ENCODE measurements around the gene TRAF7.

TRAF7 gene

DNA sequence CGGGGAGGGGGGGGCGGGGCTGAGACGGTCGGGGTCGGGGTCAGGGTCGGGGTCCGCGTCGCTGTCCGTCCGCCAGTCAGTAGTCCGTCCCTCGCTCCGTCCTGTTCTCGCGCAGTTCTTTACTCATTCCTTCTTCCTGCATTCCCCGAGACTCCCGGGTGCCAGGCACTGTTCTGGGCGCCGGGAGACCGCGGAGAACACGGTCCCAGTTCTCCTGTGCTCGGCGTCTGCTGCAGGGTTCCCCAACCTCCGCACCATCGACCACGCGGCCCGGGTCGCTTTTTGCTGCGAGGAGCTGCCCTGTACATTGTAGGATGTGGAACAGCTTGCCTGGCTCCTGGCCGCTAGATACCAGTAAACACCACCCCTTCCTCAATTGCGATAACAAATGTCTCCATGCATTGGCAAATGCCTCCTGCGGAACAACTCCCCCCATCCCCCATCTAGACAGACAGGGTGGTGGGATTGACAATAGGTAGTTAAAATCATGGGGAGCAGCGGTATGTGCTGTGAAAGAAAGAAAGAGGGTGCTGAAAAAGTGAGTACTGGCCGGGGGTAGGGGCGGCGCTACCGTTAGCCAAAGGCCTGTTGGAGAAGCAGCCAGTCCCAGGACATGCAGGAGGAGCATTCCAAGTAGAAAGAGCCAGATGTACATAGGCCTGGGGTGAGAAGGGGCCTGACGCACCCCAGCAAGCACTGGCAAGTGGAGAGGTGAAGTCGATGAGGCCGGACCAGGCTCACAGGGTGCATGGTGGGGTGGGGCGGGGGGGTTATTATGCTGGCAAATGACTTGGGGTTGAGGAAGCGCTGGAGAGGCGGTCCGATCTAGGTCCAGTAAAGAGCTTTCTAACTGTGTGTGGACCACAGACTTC lies 631 bp downstream of the TRAF7 start:
- Histone ChIP-seq H3K9ac (ENCODE audit: low read depth in 1 of 2, low read length in 2 of 2) (peak overlapping the region; percentile 85 to 86), H3K9me3 (ENCODE audit: control insufficient read depth in 1 of 2, low read length in 2 of 2) (no peaks in the 10 kb centered on the region), H3K36me3 (ENCODE audit: control insufficient read depth in 1 of 2, insufficient read depth in 2 of 2, low read length in 2 of 2) (peaks cover 4 to 8% of the 10 kb centered on the region in 2 donors), H3K27me3 (ENCODE audit: control insufficient read depth in 1 of 2, insufficient read depth in 2 of 2, low read length in 2 of 2) (no peaks in the 10 kb centered on the region), H3K27ac (ENCODE audit: low read depth, low read length) (peak overlapping the region; percentile 56), H3K4me3 (ENCODE audit: low read depth in 1 of 2, low read length in 2 of 2) (peak overlapping the region; percentile 83 to 93), H3K4me1 (ENCODE audit: control insufficient read depth in 1 of 2, insufficient read depth in 2 of 2, low read length in 2 of 2) (peaks cover 69 to 85% of the 10 kb centered on the region in 2 donors)

GRCh38 chr16:2156849-2157224 lies 1.3 kb downstream of the TRAF7 start:
- Histone ChIP-seq H3K4me1 (ENCODE audit: control insufficient read depth in 1 of 2, insufficient read depth in 2 of 2, low read length in 2 of 2) (peaks cover 69 to 85% of the 10 kb centered on the region in 2 donors), H3K27me3 (ENCODE audit: control insufficient read depth in 1 of 2, insufficient read depth in 2 of 2, low read length in 2 of 2) (no peaks in the 10 kb centered on the region), H3K9me3 (ENCODE audit: control insufficient read depth in 1 of 2, low read length in 2 of 2) (no peaks in the 10 kb centered on the region), H3K9ac (ENCODE audit: low read depth in 1 of 2, low read length in 2 of 2) (peak overlapping the region; percentile 85 to 86), H3K27ac (ENCODE audit: low read depth, low read length) (no peak overlapping the region), H3K4me3 (ENCODE audit: low read depth in 1 of 2, low read length in 2 of 2) (peak overlapping the region; percentile 83 to 93), H3K36me3 (ENCODE audit: control insufficient read depth in 1 of 2, insufficient read depth in 2 of 2, low read length in 2 of 2) (peaks cover under 1 to 2% of the 10 kb centered on the region in 2 donors)

DNA sequence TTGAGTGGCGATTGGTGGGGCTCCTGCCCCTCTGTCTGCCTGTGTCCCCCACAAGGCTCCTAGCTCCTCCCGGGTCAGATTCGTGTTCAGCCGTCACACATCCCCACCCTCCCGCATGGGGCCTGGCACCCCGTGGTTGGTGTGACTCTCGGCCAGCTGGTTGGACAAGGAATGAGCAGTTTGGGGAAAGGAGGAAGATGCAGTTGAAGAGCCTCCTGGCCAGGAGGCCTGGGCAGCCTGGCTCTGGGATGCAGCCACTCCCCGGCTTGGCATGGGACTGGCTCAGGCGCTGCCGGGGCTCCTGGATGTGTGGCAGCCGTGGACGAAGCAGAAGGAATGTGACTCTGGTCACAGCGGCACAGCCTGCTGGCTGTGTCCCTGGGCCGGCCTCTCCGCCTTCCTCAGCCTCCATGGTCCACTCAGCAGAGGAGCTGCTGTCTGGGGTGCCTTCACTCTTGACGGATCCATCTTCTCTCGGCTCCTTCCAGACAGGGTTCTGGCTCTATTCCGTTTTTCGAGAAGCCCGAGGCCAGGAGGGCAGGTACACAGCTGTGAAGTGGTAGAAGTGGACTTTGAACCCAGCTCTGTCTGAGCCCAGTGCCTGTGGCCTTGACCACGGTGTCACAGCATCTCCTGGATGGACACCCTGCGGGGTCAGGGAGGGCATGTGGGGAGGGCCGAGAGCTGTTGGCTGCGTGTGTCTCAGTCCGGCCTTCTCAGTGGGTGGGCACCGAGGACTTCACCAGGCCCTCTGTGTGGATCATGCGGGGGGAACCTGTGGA lies 2.1 kb downstream of the TRAF7 start:
- Histone ChIP-seq H3K9ac (ENCODE audit: low read depth in 1 of 2, low read length in 2 of 2) (peak overlapping the region; percentile 85 to 86), H3K4me3 (ENCODE audit: low read depth in 1 of 2, low read length in 2 of 2) (peak overlapping the region; percentile 83 to 93), H3K27me3 (ENCODE audit: control insufficient read depth in 1 of 2, insufficient read depth in 2 of 2, low read length in 2 of 2) (no peaks in the 10 kb centered on the region), H3K36me3 (ENCODE audit: control insufficient read depth in 1 of 2, insufficient read depth in 2 of 2, low read length in 2 of 2) (no peaks in the 10 kb centered on the region), H3K4me1 (ENCODE audit: control insufficient read depth in 1 of 2, insufficient read depth in 2 of 2, low read length in 2 of 2) (peaks cover 74 to 85% of the 10 kb centered on the region in 2 donors), H3K27ac (ENCODE audit: low read depth, low read length) (no peak overlapping the region), H3K9me3 (ENCODE audit: control insufficient read depth in 1 of 2, low read length in 2 of 2) (no peaks in the 10 kb centered on the region)

DNA sequence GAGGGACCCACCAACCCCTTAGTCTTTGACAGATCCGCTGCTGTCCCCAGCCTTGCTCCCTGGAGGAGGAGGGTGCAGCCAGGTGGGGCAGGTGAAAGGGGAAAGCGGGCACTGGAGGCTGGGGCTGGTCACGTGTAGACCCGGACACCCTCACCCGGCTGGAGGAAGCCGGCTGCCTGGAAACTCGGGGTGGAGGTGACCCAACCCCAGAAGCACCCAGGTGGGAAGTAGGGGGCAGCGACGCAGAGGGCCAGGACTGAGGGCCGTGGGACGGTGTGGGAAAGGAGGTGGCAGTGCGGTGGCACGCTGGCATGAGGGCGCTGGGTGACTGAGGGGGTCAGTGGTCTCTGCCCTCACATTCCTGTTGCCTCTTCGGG lies 2.7 kb downstream of the TRAF7 start:
- Histone ChIP-seq H3K4me1 (ENCODE audit: control insufficient read depth in 1 of 2, insufficient read depth in 2 of 2, low read length in 2 of 2) (peaks cover 74 to 84% of the 10 kb centered on the region in 2 donors), H3K4me3 (ENCODE audit: low read depth in 1 of 2, low read length in 2 of 2) (no peak overlapping the region), H3K36me3 (ENCODE audit: control insufficient read depth in 1 of 2, insufficient read depth in 2 of 2, low read length in 2 of 2) (no peaks in the 10 kb centered on the region), H3K27ac (ENCODE audit: low read depth, low read length) (peak overlapping the region; percentile 62), H3K27me3 (ENCODE audit: control insufficient read depth in 1 of 2, insufficient read depth in 2 of 2, low read length in 2 of 2) (no peaks in the 10 kb centered on the region), H3K9ac (ENCODE audit: low read depth in 1 of 2, low read length in 2 of 2) (peak overlapping the region; percentile 85 to 86), H3K9me3 (ENCODE audit: control insufficient read depth in 1 of 2, low read length in 2 of 2) (no peaks in the 10 kb centered on the region)

DNA sequence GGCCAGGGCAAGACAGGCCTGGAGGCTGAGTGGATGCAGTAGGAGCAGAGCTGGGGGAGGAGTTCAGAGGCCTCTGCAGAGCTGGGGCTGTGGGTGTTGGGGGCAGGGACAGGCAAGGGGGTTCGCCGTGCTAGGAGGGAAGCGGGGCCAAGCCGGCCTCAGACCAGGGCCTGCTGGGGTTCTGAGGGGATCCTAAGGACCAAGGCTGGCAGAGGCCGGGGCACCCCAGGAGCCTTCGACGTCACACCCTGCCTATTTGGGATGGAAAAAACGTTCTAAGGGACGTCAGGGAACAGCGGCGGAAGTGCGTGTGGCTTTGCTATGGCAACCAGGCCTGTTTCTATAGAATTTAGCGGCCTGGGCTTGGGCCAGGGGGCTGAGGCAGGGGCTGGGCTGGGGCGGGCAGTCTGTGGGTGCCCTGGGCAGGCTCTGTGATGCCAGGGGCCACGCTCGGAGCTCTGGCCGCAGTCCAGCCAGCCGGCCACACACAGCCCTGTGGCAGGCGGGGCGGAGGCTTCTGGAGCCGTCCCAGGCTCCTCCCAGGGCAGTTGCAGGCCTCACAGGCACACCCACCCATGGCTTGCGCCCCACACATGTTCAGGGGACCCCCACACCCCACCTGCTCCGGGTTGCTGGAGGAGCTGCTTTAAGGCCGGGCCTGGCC lies 3.7 kb downstream of the TRAF7 start:
- peaks cover 71 to 81% of the 10 kb centered on the region in 2 donors for H3K4me1 ChIP-seq (ENCODE audit: control insufficient read depth in 1 of 2, insufficient read depth in 2 of 2, low read length in 2 of 2)
- no peaks in the 10 kb centered on the region for H3K36me3 ChIP-seq (ENCODE audit: control insufficient read depth in 1 of 2, insufficient read depth in 2 of 2, low read length in 2 of 2)
- peak overlapping the region; percentile 62 for H3K27ac ChIP-seq (ENCODE audit: low read depth, low read length)
- H3K9me3 ChIP-seq (ENCODE audit: control insufficient read depth in 1 of 2, low read length in 2 of 2), result no peaks in the 10 kb centered on the region
- H3K4me3 ChIP-seq (ENCODE audit: low read depth in 1 of 2, low read length in 2 of 2), result no peak overlapping the region
- H3K27me3 ChIP-seq (ENCODE audit: control insufficient read depth in 1 of 2, insufficient read depth in 2 of 2, low read length in 2 of 2), result no peaks in the 10 kb centered on the region
- H3K9ac ChIP-seq (ENCODE audit: low read depth in 1 of 2, low read length in 2 of 2), result peak overlapping the region in 1 of 2 donors; percentile 51

DNA sequence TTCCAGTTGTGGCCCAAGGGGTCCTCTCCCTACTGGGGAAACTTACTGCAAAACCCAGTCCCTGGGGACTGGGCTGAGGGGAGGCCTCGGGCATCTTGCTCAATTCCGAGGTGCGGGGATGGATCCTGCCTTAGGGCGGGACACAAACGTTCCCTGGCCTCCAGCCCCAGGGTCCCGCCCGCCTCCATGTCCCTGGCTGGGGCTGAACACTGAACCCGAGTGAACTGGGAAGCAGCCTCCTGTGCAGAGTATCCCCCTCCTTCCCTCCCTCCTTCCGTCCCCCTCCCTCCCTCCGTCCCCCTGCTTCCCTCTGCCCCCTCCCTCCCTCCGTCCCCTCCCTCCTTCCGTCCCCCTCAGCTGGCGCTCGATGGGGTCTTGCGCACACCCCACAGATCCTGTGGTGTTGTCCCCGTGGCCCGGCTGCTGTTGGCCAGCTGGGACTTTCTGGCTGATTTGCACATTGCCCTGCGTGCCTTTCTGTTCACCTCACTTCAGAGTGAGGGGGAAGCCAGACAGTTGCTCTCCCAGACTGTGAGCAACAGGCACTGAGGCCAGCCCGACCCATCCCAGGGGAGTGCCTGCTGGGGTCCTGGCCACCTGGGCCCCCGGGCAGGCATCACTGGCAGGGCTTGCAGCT lies 5.5 kb downstream of the TRAF7 start:
- H3K27ac ChIP-seq (ENCODE audit: low read depth, low read length), result no peak overlapping the region
- peak overlapping the region in 1 of 2 donors; percentile 32 for H3K9ac ChIP-seq (ENCODE audit: low read depth in 1 of 2, low read length in 2 of 2)
- H3K4me3 ChIP-seq (ENCODE audit: low read depth in 1 of 2, low read length in 2 of 2), result no peak overlapping the region
- peaks cover 0 to 7% of the 10 kb centered on the region in 2 donors for H3K36me3 ChIP-seq (ENCODE audit: control insufficient read depth in 1 of 2, insufficient read depth in 2 of 2, low read length in 2 of 2)
- H3K9me3 ChIP-seq (ENCODE audit: control insufficient read depth in 1 of 2, low read length in 2 of 2), result no peaks in the 10 kb centered on the region
- peaks cover 72 to 81% of the 10 kb centered on the region in 2 donors for H3K4me1 ChIP-seq (ENCODE audit: control insufficient read depth in 1 of 2, insufficient read depth in 2 of 2, low read length in 2 of 2)
- H3K27me3 ChIP-seq (ENCODE audit: control insufficient read depth in 1 of 2, insufficient read depth in 2 of 2, low read length in 2 of 2), result no peaks in the 10 kb centered on the region

GRCh38 chr16:2161911-2162310 lies 6.3 kb downstream of the TRAF7 start:
- Histone ChIP-seq H3K27ac (ENCODE audit: low read depth, low read length) (no peak overlapping the region), H3K27me3 (ENCODE audit: control insufficient read depth in 1 of 2, insufficient read depth in 2 of 2, low read length in 2 of 2) (no peaks in the 10 kb centered on the region), H3K36me3 (ENCODE audit: control insufficient read depth in 1 of 2, insufficient read depth in 2 of 2, low read length in 2 of 2) (peaks cover 0 to 14% of the 10 kb centered on the region in 2 donors), H3K4me3 (ENCODE audit: low read depth in 1 of 2, low read length in 2 of 2) (no peak overlapping the region), H3K4me1 (ENCODE audit: control insufficient read depth in 1 of 2, insufficient read depth in 2 of 2, low read length in 2 of 2) (peaks cover 78 to 81% of the 10 kb centered on the region in 2 donors), H3K9ac (ENCODE audit: low read depth in 1 of 2, low read length in 2 of 2) (peak overlapping the region in 1 of 2 donors; percentile 32), H3K9me3 (ENCODE audit: control insufficient read depth in 1 of 2, low read length in 2 of 2) (no peaks in the 10 kb centered on the region)

GRCh38 chr16:2162676-2163118 lies 7.1 kb downstream of the TRAF7 start:
- H3K9me3 ChIP-seq (ENCODE audit: control insufficient read depth in 1 of 2, low read length in 2 of 2), result no peaks in the 10 kb centered on the region
- H3K27me3 ChIP-seq (ENCODE audit: control insufficient read depth in 1 of 2, insufficient read depth in 2 of 2, low read length in 2 of 2), result no peaks in the 10 kb centered on the region
- peak overlapping the region; percentile 44 for H3K27ac ChIP-seq (ENCODE audit: low read depth, low read length)
- H3K36me3 ChIP-seq (ENCODE audit: control insufficient read depth in 1 of 2, insufficient read depth in 2 of 2, low read length in 2 of 2), result peaks cover under 1 to 18% of the 10 kb centered on the region in 2 donors
- no peak overlapping the region for H3K4me3 ChIP-seq (ENCODE audit: low read depth in 1 of 2, low read length in 2 of 2)
- H3K4me1 ChIP-seq (ENCODE audit: control insufficient read depth in 1 of 2, insufficient read depth in 2 of 2, low read length in 2 of 2), result peaks cover 78 to 80% of the 10 kb centered on the region in 2 donors
- peak overlapping the region in 1 of 2 donors; percentile 33 for H3K9ac ChIP-seq (ENCODE audit: low read depth in 1 of 2, low read length in 2 of 2)

DNA sequence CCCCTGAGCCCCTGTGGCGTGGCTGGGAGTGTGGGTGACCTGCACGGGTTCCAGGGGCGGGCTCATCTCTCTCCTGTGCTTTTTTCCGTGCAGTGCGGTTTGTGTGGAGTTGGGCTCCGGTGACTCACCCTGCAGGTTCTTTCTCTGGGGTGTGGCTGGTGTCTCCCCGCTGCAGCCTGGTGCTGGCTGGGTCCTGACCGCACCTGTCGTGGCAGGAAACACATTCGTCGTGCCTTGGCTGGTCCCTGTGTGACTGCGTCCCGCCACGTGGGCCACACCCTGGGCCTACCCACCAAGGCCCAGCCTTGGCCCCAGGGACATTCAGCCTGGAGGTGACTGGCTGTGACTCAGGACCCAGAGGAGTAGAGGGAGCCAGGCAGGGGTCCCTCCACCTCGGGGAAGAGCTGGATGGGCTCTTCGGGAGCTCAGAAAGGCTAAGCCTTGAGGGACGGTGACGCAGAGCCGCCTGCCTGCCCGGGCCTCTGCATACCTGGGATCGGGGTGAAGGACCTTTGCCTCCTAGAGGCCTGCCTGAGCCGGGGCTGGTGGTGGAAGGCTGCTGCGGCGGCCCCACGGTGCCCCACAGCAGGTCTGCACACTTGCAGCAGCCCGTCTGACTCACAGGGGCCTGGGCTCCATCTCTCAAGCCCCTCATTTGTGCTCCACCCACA lies 7.8 kb downstream of the TRAF7 start:
- Histone ChIP-seq H3K4me1 (ENCODE audit: control insufficient read depth in 1 of 2, insufficient read depth in 2 of 2, low read length in 2 of 2) (peaks cover 75 to 77% of the 10 kb centered on the region in 2 donors), H3K4me3 (ENCODE audit: low read depth in 1 of 2, low read length in 2 of 2) (peak overlapping the region in 1 of 2 donors; percentile 22), H3K9ac (ENCODE audit: low read depth in 1 of 2, low read length in 2 of 2) (peak overlapping the region in 1 of 2 donors; percentile 35), H3K27ac (ENCODE audit: low read depth, low read length) (peak overlapping the region; percentile 87), H3K9me3 (ENCODE audit: control insufficient read depth in 1 of 2, low read length in 2 of 2) (no peaks in the 10 kb centered on the region), H3K36me3 (ENCODE audit: control insufficient read depth in 1 of 2, insufficient read depth in 2 of 2, low read length in 2 of 2) (peaks cover 7 to 24% of the 10 kb centered on the region in 2 donors), H3K27me3 (ENCODE audit: control insufficient read depth in 1 of 2, insufficient read depth in 2 of 2, low read length in 2 of 2) (no peaks in the 10 kb centered on the region)

Measured in duodenal mucosa (tissue), 2 donors.